ENCODE data around the gene HACD2.
"Not testable (repeated sequence)": the region's sequence is repeated elsewhere in the genome, so short reads cannot be mapped to it uniquely, and the experiment has no call there.

Gene HACD2

GRCh38 chr3:123584988-123585937 is at the start of gene HACD2:
TSS of gene HACD2 (minus strand) at chr3:123585053. CDS start at chr3:123585027, 26 bp downstream.
- DNase-seq (ENCODE audit: low spot score) = peak; percentile 84

- no peak for DNase-seq (ENCODE audit: low spot score)
Measured at GRCh38 chr3:123634149-123635051, 49.5 kb upstream of the HACD2 start.

- no peak for DNase-seq (ENCODE audit: low spot score)
Measured at GRCh38 chr3:123633530-123633929, 48.7 kb upstream of the HACD2 start.

GRCh38 chr3:123632161-123632655 is 47.4 kb upstream of the HACD2 start:
- DNase-seq (ENCODE audit: low spot score) = peak; percentile 61

GRCh38 chr3:123629747-123630047 is 44.8 kb upstream of the HACD2 start:
- no peak for DNase-seq (ENCODE audit: low spot score)

GRCh38 chr3:123628996-123629746 is 44.3 kb upstream of the HACD2 start:
- no peak for DNase-seq (ENCODE audit: low spot score)

- DNase-seq (ENCODE audit: low spot score) = no peak
Measured at GRCh38 chr3:123627673-123628670, 43.1 kb upstream of the HACD2 start.

GRCh38 chr3:123626881-123627280 is 42.0 kb upstream of the HACD2 start:
- no peak for DNase-seq (ENCODE audit: low spot score)

- no peak for DNase-seq (ENCODE audit: low spot score)
Measured at GRCh38 chr3:123624302-123624701, 39.4 kb upstream of the HACD2 start.

- no peak for DNase-seq (ENCODE audit: low spot score)
Measured at GRCh38 chr3:123623346-123623880, 38.6 kb upstream of the HACD2 start.

- no peak for DNase-seq (ENCODE audit: low spot score)
Measured at GRCh38 chr3:123622766-123623165, 37.9 kb upstream of the HACD2 start.

GRCh38 chr3:123621850-123622189 is 37.0 kb upstream of the HACD2 start:
- DNase-seq (ENCODE audit: low spot score) = no peak

- DNase-seq (ENCODE audit: low spot score) = no peak
Measured at GRCh38 chr3:123621186-123621849, 36.5 kb upstream of the HACD2 start.

- no peak for DNase-seq (ENCODE audit: low spot score)
Measured at GRCh38 chr3:123620343-123620742, 35.5 kb upstream of the HACD2 start.

GRCh38 chr3:123618768-123619484 is 34.1 kb upstream of the HACD2 start:
- no peak for DNase-seq (ENCODE audit: low spot score)

- DNase-seq (ENCODE audit: low spot score) = no peak
Measured at GRCh38 chr3:123618076-123618708, 33.3 kb upstream of the HACD2 start.

GRCh38 chr3:123616593-123616992 is 31.7 kb upstream of the HACD2 start:
- DNase-seq (ENCODE audit: low spot score) = no peak

GRCh38 chr3:123613543-123613942 is 28.7 kb upstream of the HACD2 start:
- no peak for DNase-seq (ENCODE audit: low spot score)

- DNase-seq (ENCODE audit: low spot score) = not testable (repeated sequence)
Measured at GRCh38 chr3:123611674-123612073, 26.8 kb upstream of the HACD2 start.
